K562 (cell line): ENCODE data around the gene TEX264. TPM values are rescaled to one million over a fixed set of nuclear protein-coding genes. Genes with fewer than 3 reads are reported as not detected.
A peak's percentile ranks its signal among the peaks of the same experiment; 100 is the strongest.

Source experiments
- CBFA2T3 ChIP-seq: fragments of 450-650 bp; IDR thresholded peaks from 2 replicates; pipeline ENCODE4 v1.6.1; 2017
- CREM ChIP-seq: IDR thresholded peaks from 2 replicates; pipeline ENCODE4 v1.6.1; 2014; ENCODE audit warnings: antibody characterized with exemption, low read depth
- HDAC8 ChIP-seq: fragments of 450-650 bp; IDR thresholded peaks from 2 replicates; pipeline ENCODE4 v1.6.1; 2016; ENCODE audit warnings: mild to moderate bottlenecking, missing genetic modification characterization, moderate library complexity, missing compliant biosample characterization
- SPI1 ChIP-seq: IDR thresholded peaks from 2 replicates; pipeline ENCODE4 v1.6.1; 2011; ENCODE audit warnings: low read depth, low read length, control low read depth, borderline replicate concordance
- ZMIZ1 ChIP-seq, 2 experiments: fragments of 150-350 bp in 1 of 2; IDR thresholded peaks; 2 replicates each; pipeline ENCODE4 v1.6.1; 2012 to 2016; ENCODE audit warnings: low read depth in 2 of 2, low read length in 2 of 2, mild to moderate bottlenecking in 1 of 2, moderate library complexity in 1 of 2
- ZNF280A ChIP-seq: fragments of 450-650 bp; IDR thresholded peaks from 2 replicates; pipeline ENCODE4 v1.6.1; 2018; ENCODE audit warnings: mild to moderate bottlenecking, low read depth; ENCODE audit not compliant: partially characterized antibody
- ZNF280B ChIP-seq: fragments of 250-450 bp; sonication (Bioruptor Pico); IDR thresholded peaks from 2 replicates; pipeline ENCODE4 v1.5.1; 2021; ENCODE audit warnings: mild to moderate bottlenecking
- ZNF407 ChIP-seq: fragments of 450-650 bp; IDR thresholded peaks from 2 replicates; pipeline ENCODE4 v1.6.1; 2016; ENCODE audit warnings: low read depth
- polyA plus RNA-seq, 8 experiments: library from polyadenylated mRNA; depleted of rRNA in 4 of 8; stranded (reverse) in 5 of 8; unstranded in 3 of 8; fragments of >200 nt; fragmentation: Nextera tagmentation in 2 of 8; fragmentation: Illumina TruSeq in 1 of 8; extraction: Ambion mirVana in 2 of 8; extraction: Trizol in 1 of 8; gene quantifications; 2 replicates each; pipeline versions ENCODE4 v1.2.1 to v1.2.3, GENCODE V29; 2011 to 2014; ENCODE audit warnings: inconsistent platforms in 1 of 8, missing spikeins in 1 of 8
- total RNA-seq, 7 experiments: library from RNA; depleted of rRNA in 6 of 7; stranded (reverse); fragments of >200 nt in 6 of 7; fragmentation: Illumina TruSeq in 2 of 7; extraction: Trizol in 2 of 7; gene quantifications; 2 replicates each; pipeline versions ENCODE4 v1.2.1 to v1.2.3, GENCODE V29; 2011 to 2021; ENCODE audit warnings: low replicate concordance in 1 of 7

The TEX264 gene
- total and polyA plus RNA-seq, 9 of the 15 experiments (the other 6 are each of a cell fraction or from before 2014, with no cell fraction given): 4.1 to 47.0 (median 31.0) TPM

- TF ChIP-seq ZNF407 (no peak), HDAC8 (tag) (no peak), SPI1 (peak; percentile 31; the same call in 1 of the 2 replicates), ZMIZ1 (IDR thresholded peaks at IDR 0.05; ENCODE audit: low read depth in 2 of 2, low read length in 2 of 2) (0 out of 4 replicates have a peak, but pooled peaks of 1 of the 2 experiments have one; percentile 43), ZNF280B (CRISPR knock-in tag) (no peak), CREM (peak; percentile 66), ZNF280A (no peak), CBFA2T3 (peak; percentile 83)
Measured at GRCh38 chr3:51682079-51682478, 11.0 kb downstream of the TEX264 start (continued).
